ENCODE results near the gene PCCA.
"Not testable (repeated sequence)": the region's sequence is repeated elsewhere in the genome, so short reads cannot be mapped to it uniquely, and the experiment has no call there.

Gene PCCA

GRCh38 chr13:100096526-100096925 lies 7.6 kb downstream of the PCCA start:
- DNase-seq (ENCODE audit: low read depth in 2 of 2) = no peak

- no peak for DNase-seq (ENCODE audit: low read depth in 2 of 2)
Measured at GRCh38 chr13:100097821-100098220, 8.9 kb downstream of the PCCA start.

GRCh38 chr13:100098445-100099116 lies 9.7 kb downstream of the PCCA start:
- DNase-seq (ENCODE audit: low read depth in 2 of 2) = no peak

GRCh38 chr13:100099117-100099445 lies 10.2 kb downstream of the PCCA start:
- not testable (repeated sequence) for DNase-seq (ENCODE audit: low read depth in 2 of 2)

GRCh38 chr13:100100115-100100879 lies 11.4 kb downstream of the PCCA start:
- DNase-seq (ENCODE audit: low read depth in 2 of 2) = no peak

GRCh38 chr13:100102042-100102441 lies 13.1 kb downstream of the PCCA start:
- no peak for DNase-seq (ENCODE audit: low read depth in 2 of 2)

GRCh38 chr13:100106005-100106404 lies 17.1 kb downstream of the PCCA start:
- no peak for DNase-seq (ENCODE audit: low read depth in 2 of 2)

GRCh38 chr13:100106705-100107104 lies 17.8 kb downstream of the PCCA start:
- DNase-seq (ENCODE audit: low read depth in 2 of 2) = no peak

- DNase-seq (ENCODE audit: low read depth in 2 of 2) = no peak
Measured at GRCh38 chr13:100108913-100109507, 20.1 kb downstream of the PCCA start.

- DNase-seq (ENCODE audit: low read depth in 2 of 2) = no peak
Measured at GRCh38 chr13:100110269-100110668, 21.4 kb downstream of the PCCA start.

- no peak for DNase-seq (ENCODE audit: low read depth in 2 of 2)
Measured at GRCh38 chr13:100112186-100112838, 23.4 kb downstream of the PCCA start.

GRCh38 chr13:100115693-100116254 lies 26.9 kb downstream of the PCCA start:
- DNase-seq (ENCODE audit: low read depth in 2 of 2) = no peak

- DNase-seq (ENCODE audit: low read depth in 2 of 2) = no peak
Measured at GRCh38 chr13:100124265-100124664, 35.4 kb downstream of the PCCA start.

- DNase-seq (ENCODE audit: low read depth in 2 of 2) = no peak
Measured at GRCh38 chr13:100125946-100126345, 37.1 kb downstream of the PCCA start.

GRCh38 chr13:100128373-100128772 lies 39.5 kb downstream of the PCCA start:
- no peak for DNase-seq (ENCODE audit: low read depth in 2 of 2)

- no peak for DNase-seq (ENCODE audit: low read depth in 2 of 2)
Measured at GRCh38 chr13:100128838-100129237, 39.9 kb downstream of the PCCA start.

GRCh38 chr13:100129605-100130004 lies 40.7 kb downstream of the PCCA start:
- DNase-seq (ENCODE audit: low read depth in 2 of 2) = no peak

GRCh38 chr13:100130092-100130491 lies 41.2 kb downstream of the PCCA start:
- DNase-seq (ENCODE audit: low read depth in 2 of 2) = no peak

GRCh38 chr13:100130930-100131511 lies 42.1 kb downstream of the PCCA start:
- DNase-seq (ENCODE audit: low read depth in 2 of 2) = no peak

- DNase-seq (ENCODE audit: low read depth in 2 of 2) = no peak
Measured at GRCh38 chr13:100131863-100132574, 43.1 kb downstream of the PCCA start.

- no peak for DNase-seq (ENCODE audit: low read depth in 2 of 2)
Measured at GRCh38 chr13:100138859-100139491, 50.1 kb downstream of the PCCA start.
